ENCODE measurements around the gene IFT27.

- no peak for TF ChIP-seq CTCF (IDR thresholded peaks at IDR 0.05; ENCODE audit: insufficient read depth, low read length)
- no peak for TF ChIP-seq POLR2AphosphoS5 (IDR thresholded peaks at IDR 0.05; ENCODE audit: low read depth)
- TF ChIP-seq, protein P1, sequence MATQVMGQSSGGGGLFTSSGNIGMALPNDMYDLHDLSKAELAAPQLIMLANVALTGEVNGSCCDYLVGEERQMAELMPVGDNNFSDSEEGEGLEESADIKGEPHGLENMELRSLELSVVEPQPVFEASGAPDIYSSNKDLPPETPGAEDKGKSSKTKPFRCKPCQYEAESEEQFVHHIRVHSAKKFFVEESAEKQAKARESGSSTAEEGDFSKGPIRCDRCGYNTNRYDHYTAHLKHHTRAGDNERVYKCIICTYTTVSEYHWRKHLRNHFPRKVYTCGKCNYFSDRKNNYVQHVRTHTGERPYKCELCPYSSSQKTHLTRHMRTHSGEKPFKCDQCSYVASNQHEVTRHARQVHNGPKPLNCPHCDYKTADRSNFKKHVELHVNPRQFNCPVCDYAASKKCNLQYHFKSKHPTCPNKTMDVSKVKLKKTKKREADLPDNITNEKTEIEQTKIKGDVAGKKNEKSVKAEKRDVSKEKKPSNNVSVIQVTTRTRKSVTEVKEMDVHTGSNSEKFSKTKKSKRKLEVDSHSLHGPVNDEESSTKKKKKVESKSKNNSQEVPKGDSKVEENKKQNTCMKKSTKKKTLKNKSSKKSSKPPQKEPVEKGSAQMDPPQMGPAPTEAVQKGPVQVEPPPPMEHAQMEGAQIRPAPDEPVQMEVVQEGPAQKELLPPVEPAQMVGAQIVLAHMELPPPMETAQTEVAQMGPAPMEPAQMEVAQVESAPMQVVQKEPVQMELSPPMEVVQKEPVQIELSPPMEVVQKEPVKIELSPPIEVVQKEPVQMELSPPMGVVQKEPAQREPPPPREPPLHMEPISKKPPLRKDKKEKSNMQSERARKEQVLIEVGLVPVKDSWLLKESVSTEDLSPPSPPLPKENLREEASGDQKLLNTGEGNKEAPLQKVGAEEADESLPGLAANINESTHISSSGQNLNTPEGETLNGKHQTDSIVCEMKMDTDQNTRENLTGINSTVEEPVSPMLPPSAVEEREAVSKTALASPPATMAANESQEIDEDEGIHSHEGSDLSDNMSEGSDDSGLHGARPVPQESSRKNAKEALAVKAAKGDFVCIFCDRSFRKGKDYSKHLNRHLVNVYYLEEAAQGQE (IDR thresholded peaks at IDR 0.05; ENCODE audit: insufficient replicate concordance, low read depth): no peak
Observed at GRCh38 chr22:36729321-36729720, 46.6 kb downstream of the IFT27 start.

Data from HL-60 (cell line).